ENCODE results near the gene TMEM50B. TPM values are rescaled to one million over a fixed set of nuclear protein-coding genes. Genes with fewer than 3 reads are reported as not detected.
"Not testable (repeated sequence)": the region's sequence is repeated elsewhere in the genome, so short reads cannot be mapped to it uniquely, and the experiment has no call there.

TMEM50B gene
- total RNA-seq, 2 experiments from 2014 or later: 38.4 to 40.3 TPM

DNA sequence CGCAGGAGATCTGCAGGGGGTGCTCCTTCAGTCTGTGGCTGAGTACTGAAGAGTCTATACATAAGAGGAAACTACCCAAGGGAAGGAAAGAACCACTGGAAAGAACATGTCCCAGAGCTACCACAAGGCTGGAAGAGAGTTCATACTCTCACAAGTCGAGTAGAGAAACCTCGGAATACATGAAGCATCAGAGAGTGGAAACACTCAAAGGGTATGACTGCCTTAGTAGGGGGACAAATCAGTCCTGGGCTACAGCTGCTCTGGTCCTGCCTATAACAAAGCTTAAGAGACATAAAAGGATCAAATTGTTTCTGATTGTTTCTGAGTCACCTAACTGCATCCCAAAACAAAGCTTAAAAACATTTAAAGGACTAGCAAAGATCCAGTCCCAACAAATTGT is 27.4 kb downstream of the TMEM50B start:
- TF ChIP-seq, protein P1, sequence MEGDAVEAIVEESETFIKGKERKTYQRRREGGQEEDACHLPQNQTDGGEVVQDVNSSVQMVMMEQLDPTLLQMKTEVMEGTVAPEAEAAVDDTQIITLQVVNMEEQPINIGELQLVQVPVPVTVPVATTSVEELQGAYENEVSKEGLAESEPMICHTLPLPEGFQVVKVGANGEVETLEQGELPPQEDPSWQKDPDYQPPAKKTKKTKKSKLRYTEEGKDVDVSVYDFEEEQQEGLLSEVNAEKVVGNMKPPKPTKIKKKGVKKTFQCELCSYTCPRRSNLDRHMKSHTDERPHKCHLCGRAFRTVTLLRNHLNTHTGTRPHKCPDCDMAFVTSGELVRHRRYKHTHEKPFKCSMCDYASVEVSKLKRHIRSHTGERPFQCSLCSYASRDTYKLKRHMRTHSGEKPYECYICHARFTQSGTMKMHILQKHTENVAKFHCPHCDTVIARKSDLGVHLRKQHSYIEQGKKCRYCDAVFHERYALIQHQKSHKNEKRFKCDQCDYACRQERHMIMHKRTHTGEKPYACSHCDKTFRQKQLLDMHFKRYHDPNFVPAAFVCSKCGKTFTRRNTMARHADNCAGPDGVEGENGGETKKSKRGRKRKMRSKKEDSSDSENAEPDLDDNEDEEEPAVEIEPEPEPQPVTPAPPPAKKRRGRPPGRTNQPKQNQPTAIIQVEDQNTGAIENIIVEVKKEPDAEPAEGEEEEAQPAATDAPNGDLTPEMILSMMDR (IDR thresholded peaks at IDR 0.05): no peak
- H3K9me3 ChIP-seq (ENCODE audit: control insufficient read depth in 1 of 2, insufficient read depth in 1 of 2, low read length in 2 of 2): no peaks in the 10 kb centered on the region
- peaks cover 59% of the 10 kb centered on the region for H3K36me3 Mint-ChIP-seq (ENCODE audit: low read depth)
- H3K4me1 Mint-ChIP-seq (ENCODE audit: low read depth): no peaks in the 10 kb centered on the region
- no peak overlapping the region for H3K4me3 Mint-ChIP-seq
- DNase-seq: no peak
- no peaks in the 10 kb centered on the region for H3K27me3 ChIP-seq (ENCODE audit: control insufficient read depth in 1 of 2, insufficient read depth in 2 of 2, low read length in 2 of 2)
- H3K9me3 Mint-ChIP-seq: no peaks in the 10 kb centered on the region
- H3K4me3 ChIP-seq (ENCODE audit: low read length): no peak overlapping the region
- no peaks in the 10 kb centered on the region for H3K4me1 ChIP-seq (ENCODE audit: insufficient read depth, low read length)
- POLR2A ChIA-PET: interaction anchor here (0.7 kb wide), 1 partner anchor 681 kb away, joined by 3 read pairs; the partner anchor contains the start of gene PAXBP1
- no peak for ATAC-seq (ENCODE audit: poor library complexity)
- CTCF ChIA-PET: interaction anchor here (1.1 to 2.1 kb wide), 2 partner anchors 28 to 91 kb away, joined by 3 to 8 read pairs; partner anchors contain the start of gene TMEM50B
- no peak overlapping the region for H3K27ac Mint-ChIP-seq
- peaks cover 33% of the 10 kb centered on the region for H3K36me3 ChIP-seq (ENCODE audit: insufficient read depth, low read length)
- H3K27ac ChIP-seq (ENCODE audit: low read depth in 1 of 2, low read length in 2 of 2): no peak overlapping the region
- no peaks in the 10 kb centered on the region for H3K27me3 Mint-ChIP-seq
- intact Hi-C loops (cut with DNase I, micrococcal nuclease): loop anchor here in 1 of 2 experiments (10.0 kb wide), 1 partner anchor 798 kb away; no protein-coding TSS in a partner anchor

DNA sequence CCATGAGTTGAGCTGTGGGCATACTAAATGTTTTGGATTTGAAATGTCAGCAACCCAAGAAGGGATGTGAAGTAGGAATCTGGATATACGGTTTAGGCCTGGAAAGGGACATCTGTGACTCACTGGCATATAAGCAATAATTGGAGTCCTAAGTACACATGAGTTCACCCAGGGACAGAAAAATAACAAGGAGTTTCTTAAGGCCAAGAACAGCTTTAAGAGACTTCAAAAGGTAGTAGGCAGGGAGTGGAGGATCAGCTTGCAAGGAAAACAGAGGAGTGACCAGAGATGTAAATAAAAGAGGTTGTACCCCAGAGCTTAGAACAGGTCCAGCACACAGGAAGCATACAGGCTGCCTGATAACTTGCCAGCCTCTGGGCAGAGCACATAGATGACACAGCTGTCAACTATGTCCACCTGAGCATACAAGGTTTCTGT is 28.1 kb downstream of the TMEM50B start:
- no peak for ATAC-seq (ENCODE audit: poor library complexity)
- Mint-ChIP-seq H3K4me1 (ENCODE audit: low read depth) (no peaks in the 10 kb centered on the region), H3K4me3 (no peak overlapping the region), H3K36me3 (ENCODE audit: low read depth) (peaks cover 60% of the 10 kb centered on the region), H3K9me3 (no peaks in the 10 kb centered on the region), H3K27me3 (no peaks in the 10 kb centered on the region), H3K27ac (no peak overlapping the region)
- no peak overlapping the region for H3K27ac ChIP-seq (ENCODE audit: low read depth in 1 of 2, low read length in 2 of 2)
- H3K36me3 ChIP-seq (ENCODE audit: insufficient read depth, low read length): peaks cover 32% of the 10 kb centered on the region
- H3K4me1 ChIP-seq (ENCODE audit: insufficient read depth, low read length): no peaks in the 10 kb centered on the region
- intact Hi-C loops (cut with DNase I, micrococcal nuclease): loop anchor here in 1 of 2 experiments (10.0 kb wide), 1 partner anchor 797 kb away; no protein-coding TSS in a partner anchor
- no peaks in the 10 kb centered on the region for H3K27me3 ChIP-seq (ENCODE audit: control insufficient read depth in 1 of 2, insufficient read depth in 2 of 2, low read length in 2 of 2)
- DNase-seq: no peak
- CTCF ChIA-PET: interaction anchor here (1.1 kb wide), 1 partner anchor 91 kb away, joined by 3 read pairs; no protein-coding TSS in a partner anchor
- TF ChIP-seq, protein P1 (IDR thresholded peaks at IDR 0.05): no peak
- H3K4me3 ChIP-seq (ENCODE audit: low read length): no peak overlapping the region
- POLR2A ChIA-PET: interaction anchor here (0.7 kb wide), 1 partner anchor 680 kb away, joined by 3 read pairs; the partner anchor contains the start of gene PAXBP1
- no peaks in the 10 kb centered on the region for H3K9me3 ChIP-seq (ENCODE audit: control insufficient read depth in 1 of 2, insufficient read depth in 1 of 2, low read length in 2 of 2)

GRCh38 chr21:33449616-33450015 is 30.2 kb downstream of the TMEM50B start:
- H3K4me3 Mint-ChIP-seq: no peak overlapping the region
- ATAC-seq (ENCODE audit: poor library complexity) (no peak), DNase-seq (no peak)
- peaks cover 52% of the 10 kb centered on the region for H3K36me3 Mint-ChIP-seq (ENCODE audit: low read depth)
- no peak overlapping the region for H3K27ac ChIP-seq (ENCODE audit: low read depth in 1 of 2, low read length in 2 of 2)
- peaks cover 23% of the 10 kb centered on the region for H3K36me3 ChIP-seq (ENCODE audit: insufficient read depth, low read length)
- intact Hi-C loops (cut with DNase I, micrococcal nuclease): loop anchor here (5.0 to 10.0 kb wide), 4 partner anchors 185 to 795 kb away; partner anchors contain the start of gene IL10RB (in 1 of the 2)
- no peaks in the 10 kb centered on the region for H3K9me3 Mint-ChIP-seq
- no peaks in the 10 kb centered on the region for H3K27me3 ChIP-seq (ENCODE audit: control insufficient read depth in 1 of 2, insufficient read depth in 2 of 2, low read length in 2 of 2)
- POLR2A ChIA-PET: interaction anchor here (1.4 kb wide), 1 partner anchor 139 kb away, joined by 7 read pairs; the partner anchor contains the start of gene DONSON
- H3K27me3 Mint-ChIP-seq: no peaks in the 10 kb centered on the region
- H3K4me1 ChIP-seq (ENCODE audit: insufficient read depth, low read length): no peaks in the 10 kb centered on the region
- H3K4me1 Mint-ChIP-seq (ENCODE audit: low read depth): peaks cover 5% of the 10 kb centered on the region
- H3K4me3 ChIP-seq (ENCODE audit: low read length): no peak overlapping the region
- H3K9me3 ChIP-seq (ENCODE audit: control insufficient read depth in 1 of 2, insufficient read depth in 1 of 2, low read length in 2 of 2): no peaks in the 10 kb centered on the region
- H3K27ac Mint-ChIP-seq: no peak overlapping the region
- CTCF ChIA-PET: interaction anchor here (0.8 to 0.9 kb wide), 2 partner anchors 18 to 31 kb away, joined by 3 read pairs; no protein-coding TSS in a partner anchor
- TF ChIP-seq, protein P1 (IDR thresholded peaks at IDR 0.05): no peak

DNA sequence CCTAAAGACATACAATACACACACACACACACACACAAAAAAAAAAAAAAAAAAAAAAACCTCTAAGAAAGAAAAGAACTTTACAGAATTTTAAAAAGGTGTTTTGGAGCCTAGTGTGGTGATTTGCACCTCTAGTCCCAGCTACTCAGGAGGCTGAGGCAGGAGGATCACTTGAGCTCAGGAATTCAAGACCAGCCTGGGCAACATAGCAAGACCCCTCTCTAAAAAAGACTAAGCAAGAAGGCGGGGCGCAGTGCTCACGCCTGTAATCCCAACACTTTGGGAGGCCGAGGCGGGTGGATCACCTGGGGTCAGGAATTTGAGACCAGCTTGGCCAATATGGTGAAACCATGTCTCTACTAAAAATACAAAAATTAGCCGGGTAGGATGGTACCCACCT is 33.2 kb downstream of the TMEM50B start:
- intact Hi-C loops (cut with DNase I, micrococcal nuclease): loop anchor here (5.0 to 10.0 kb wide), 3 partner anchors 182 to 614 kb away; partner anchors contain the start of gene IL10RB (in 1 of the 2)
- not testable (repeated sequence) for H3K4me3 Mint-ChIP-seq; H3K27ac Mint-ChIP-seq; DNase-seq; H3K4me1 ChIP-seq (ENCODE audit: insufficient read depth, low read length); H3K27ac ChIP-seq (ENCODE audit: low read depth in 1 of 2, low read length in 2 of 2); H3K27me3 ChIP-seq (ENCODE audit: control insufficient read depth in 1 of 2, insufficient read depth in 2 of 2, low read length in 2 of 2); H3K4me3 ChIP-seq (ENCODE audit: low read length); ATAC-seq (ENCODE audit: poor library complexity); H3K27me3 Mint-ChIP-seq; H3K9me3 ChIP-seq (ENCODE audit: control insufficient read depth in 1 of 2, insufficient read depth in 1 of 2, low read length in 2 of 2); H3K9me3 Mint-ChIP-seq; H3K4me1 Mint-ChIP-seq (ENCODE audit: low read depth)
- ChIA-PET POLR2A (interaction anchor here (0.8 to 4.2 kb wide), 4 partner anchors 33 to 675 kb away, joined by 3 to 30 read pairs (median 10); partner anchors contain the start of genes PAXBP1 and TMEM50B), CTCF (interaction anchor here (3.0 to 3.3 kb wide), 2 partner anchors 86 to 250 kb away, joined by 18 to 24 read pairs; no protein-coding TSS in a partner anchor)
- peaks cover 43% of the 10 kb centered on the region for H3K36me3 Mint-ChIP-seq (ENCODE audit: low read depth)
- peaks cover 24% of the 10 kb centered on the region for H3K36me3 ChIP-seq (ENCODE audit: insufficient read depth, low read length)

Measured in CD4-positive, alpha-beta T cell (primary cell).